Measurements from ENCODE around the gene SRRM4. TPM values are rescaled to one million over a fixed set of nuclear protein-coding genes. Genes with fewer than 3 reads are reported as not detected.

SRRM4 gene
- total RNA-seq, 1 donor from 2014 or later, result 0.59 TPM

- peak; percentile 95 for DNase-seq (ENCODE audit: low spot score)
- intact Hi-C loops (cut with DNase I), result loop anchor here (1.0 to 2.0 kb wide), 2 partner anchors 20 to 68 kb away; no protein-coding TSS in a partner anchor
These were observed 197.4 kb downstream of the SRRM4 start, which contains the start of gene HSPB8 for GRCh38 chr12:119178544-119179334. Gene HSPB8, plus strand, starts transcription at chr12:119178931. Its CDS starts 382 bp downstream, at chr12:119179313.

- intact Hi-C loops (cut with DNase I), result loop anchor here (2.0 kb wide), 1 partner anchor 67 kb away; no protein-coding TSS in a partner anchor
- DNase-seq (ENCODE audit: low spot score), result no peak
These were observed 198.1 kb downstream of the SRRM4 start for GRCh38 chr12:119179335-119180021.

GRCh38 chr12:119180380-119181040 lies 199.2 kb downstream of the SRRM4 start:
- no peak for DNase-seq (ENCODE audit: low spot score)
- intact Hi-C loops (cut with DNase I), result no loop called here

GRCh38 chr12:119181202-119181601 lies 199.9 kb downstream of the SRRM4 start:
- intact Hi-C loops (cut with DNase I), result no loop called here
- no peak for DNase-seq (ENCODE audit: low spot score)

- intact Hi-C loops (cut with DNase I), result no loop called here
- no peak for DNase-seq (ENCODE audit: low spot score)
These were observed 200.6 kb downstream of the SRRM4 start for GRCh38 chr12:119181944-119182343.

- intact Hi-C loops (cut with DNase I), result no loop called here
These were observed 201.6 kb downstream of the SRRM4 start for GRCh38 chr12:119182701-119183493.

GRCh38 chr12:119183942-119184695 lies 202.8 kb downstream of the SRRM4 start:
- intact Hi-C loops (cut with DNase I), result no loop called here
- DNase-seq (ENCODE audit: low spot score), result no peak

More at GRCh38 chr12:119182701-119183493, 201.6 kb downstream of the SRRM4 start:
- DNase-seq (ENCODE audit: low spot score), result no peak

- intact Hi-C loops (cut with DNase I), result no loop called here
- DNase-seq (ENCODE audit: low spot score), result no peak
These were observed 213.9 kb downstream of the SRRM4 start for GRCh38 chr12:119195256-119195655.

GRCh38 chr12:119198440-119198839 lies 217.1 kb downstream of the SRRM4 start:
- DNase-seq (ENCODE audit: low spot score), result peak; percentile 27
- intact Hi-C loops (cut with DNase I), result no loop called here

GRCh38 chr12:119200601-119201000 lies 219.3 kb downstream of the SRRM4 start:
- intact Hi-C loops (cut with DNase I), result loop anchor here (10.0 kb wide), 1 partner anchor 214 kb away; no protein-coding TSS in a partner anchor
- no peak for DNase-seq (ENCODE audit: low spot score)

GRCh38 chr12:119201789-119202543 lies 220.6 kb downstream of the SRRM4 start:
- intact Hi-C loops (cut with DNase I), result loop anchor here (10.0 kb wide), 1 partner anchor 213 kb away; no protein-coding TSS in a partner anchor
- DNase-seq (ENCODE audit: low spot score), result peak; percentile 63

- intact Hi-C loops (cut with DNase I), result loop anchor here (10.0 kb wide), 1 partner anchor 212 kb away; no protein-coding TSS in a partner anchor
- DNase-seq (ENCODE audit: low spot score), result peak; percentile 14
These were observed 221.2 kb downstream of the SRRM4 start for GRCh38 chr12:119202544-119202943.

GRCh38 chr12:119204131-119204530 lies 222.8 kb downstream of the SRRM4 start:
- intact Hi-C loops (cut with DNase I), result loop anchor here (10.0 kb wide), 1 partner anchor 211 kb away; no protein-coding TSS in a partner anchor
- DNase-seq (ENCODE audit: low spot score), result peak; percentile 56

- intact Hi-C loops (cut with DNase I), result loop anchor here (5.0 to 10.0 kb wide), 2 partner anchors 43 to 210 kb away; no protein-coding TSS in a partner anchor
- DNase-seq (ENCODE audit: low spot score), result peak; percentile 36
These were observed 223.4 kb downstream of the SRRM4 start for GRCh38 chr12:119204671-119205285.

- peak; percentile 17 for DNase-seq (ENCODE audit: low spot score)
- intact Hi-C loops (cut with DNase I), result loop anchor here (5.0 to 10.0 kb wide), 2 partner anchors 41 to 208 kb away; no protein-coding TSS in a partner anchor
These were observed 225.2 kb downstream of the SRRM4 start for GRCh38 chr12:119206348-119207062.

- intact Hi-C loops (cut with DNase I), result loop anchor here (5.0 to 10.0 kb wide), 2 partner anchors 40 to 208 kb away; no protein-coding TSS in a partner anchor
These were observed 225.8 kb downstream of the SRRM4 start for GRCh38 chr12:119207063-119207560.

More at GRCh38 chr12:119207063-119207560, 225.8 kb downstream of the SRRM4 start:
- DNase-seq (ENCODE audit: low spot score), result peak; percentile 62

Measured in cardiac septum (tissue), 1 donor.